Mesothelial cell of epicardium (in vitro differentiated cells): ENCODE measurements around the gene SPRED2. TPM values are rescaled to one million over a fixed set of nuclear protein-coding genes. Genes with fewer than 3 reads are reported as not detected.

Experiments used
- DNase-seq, 2 experiments: peaks; one replicate each; pipeline ENCODE4 v3.0.0; 2021; ENCODE audit warnings: low spot score in 2 of 2; ENCODE audit not compliant: unreplicated experiment in 2 of 2
- H3K27ac Mint-ChIP-seq: 2 replicates; pipeline ENCODE4 v1.8.0; 2021; ENCODE audit warnings: mixed read lengths
- H3K27me3 Mint-ChIP-seq: 2 replicates; pipeline ENCODE4 v1.8.0; 2021; ENCODE audit warnings: low read depth, mixed read lengths
- H3K36me3 Mint-ChIP-seq: 2 replicates; pipeline ENCODE4 v1.8.0; 2021; ENCODE audit warnings: mixed read lengths
- H3K4me1 Mint-ChIP-seq: 2 replicates; pipeline ENCODE4 v1.8.0; 2021; ENCODE audit warnings: mixed read lengths
- H3K4me3 Mint-ChIP-seq: 2 replicates; pipeline ENCODE4 v1.8.0; 2021; ENCODE audit warnings: mild to moderate bottlenecking, moderate library complexity, mixed read lengths
- H3K9me3 Mint-ChIP-seq: 2 replicates; pipeline ENCODE4 v1.8.0; 2021; ENCODE audit warnings: mixed read lengths
- CTCF ChIP-seq: fragments of 200-600 bp; sonication (generic); IDR thresholded peaks from one replicate; pipeline ENCODE4 v1.5.0; 2021; ENCODE audit warnings: antibody characterized with exemption; ENCODE audit not compliant: unreplicated experiment
- total RNA-seq: library from RNA; stranded (reverse); gene quantifications from 3 replicates; pipeline ENCODE4 v1.2.1, GENCODE V29; 2021

SPRED2 gene
- total RNA-seq, 1 donor from 2014 or later = 31.5 TPM

- peaks cover 22% of the 10 kb centered on the region for H3K4me1 Mint-ChIP-seq
Observed at GRCh38 chr2:65373365-65373918, 59.0 kb downstream of the SPRED2 start.

GRCh38 chr2:65372619-65373018 lies 59.8 kb downstream of the SPRED2 start:
- Mint-ChIP-seq H3K36me3 (no peaks in the 10 kb centered on the region), H3K4me3 (no peak overlapping the region), H3K27ac (no peak overlapping the region), H3K9me3 (no peaks in the 10 kb centered on the region), H3K27me3 (no peaks in the 10 kb centered on the region), H3K4me1 (peaks cover 19% of the 10 kb centered on the region)
- DNase-seq = no peak
- no peak for TF ChIP-seq CTCF

More at GRCh38 chr2:65373365-65373918, 59.0 kb downstream of the SPRED2 start:
- TF ChIP-seq CTCF = no peak
- no peak overlapping the region for H3K4me3 Mint-ChIP-seq
- no peak for DNase-seq
- no peaks in the 10 kb centered on the region for H3K36me3 Mint-ChIP-seq
- no peak overlapping the region for H3K27ac Mint-ChIP-seq
- H3K27me3 Mint-ChIP-seq = no peaks in the 10 kb centered on the region
- no peaks in the 10 kb centered on the region for H3K9me3 Mint-ChIP-seq

GRCh38 chr2:65371074-65371434 lies 61.3 kb downstream of the SPRED2 start:
- no peaks in the 10 kb centered on the region for H3K36me3 Mint-ChIP-seq
- no peak overlapping the region for H3K4me3 Mint-ChIP-seq
- no peaks in the 10 kb centered on the region for H3K9me3 Mint-ChIP-seq
- H3K4me1 Mint-ChIP-seq = peaks cover 34% of the 10 kb centered on the region
- no peak overlapping the region for H3K27ac Mint-ChIP-seq
- no peaks in the 10 kb centered on the region for H3K27me3 Mint-ChIP-seq
- no peak for DNase-seq
- TF ChIP-seq CTCF = no peak

- Mint-ChIP-seq H3K36me3 (no peaks in the 10 kb centered on the region), H3K4me1 (peaks cover 37% of the 10 kb centered on the region), H3K27me3 (no peaks in the 10 kb centered on the region), H3K4me3 (no peak overlapping the region), H3K27ac (peak overlapping the region; percentile 48), H3K9me3 (no peaks in the 10 kb centered on the region)
- DNase-seq = no peak
- no peak for TF ChIP-seq CTCF
Observed at GRCh38 chr2:65370387-65371073, 61.9 kb downstream of the SPRED2 start.

- H3K4me3 Mint-ChIP-seq = no peak overlapping the region
- no peaks in the 10 kb centered on the region for H3K36me3 Mint-ChIP-seq
- no peaks in the 10 kb centered on the region for H3K27me3 Mint-ChIP-seq
- peaks cover 42% of the 10 kb centered on the region for H3K4me1 Mint-ChIP-seq
- TF ChIP-seq CTCF = no peak
- H3K9me3 Mint-ChIP-seq = no peaks in the 10 kb centered on the region
- no peak overlapping the region for H3K27ac Mint-ChIP-seq
- DNase-seq = no peak
Observed at GRCh38 chr2:65369980-65370379, 62.4 kb downstream of the SPRED2 start.
